ENCODE data around the gene SPESP1. TPM values are rescaled to one million over a fixed set of nuclear protein-coding genes. Genes with fewer than 3 reads are reported as not detected.
A peak's percentile ranks its signal among the peaks of the same experiment; 100 is the strongest.

Gene SPESP1
- total and polyA plus RNA-seq, 9 of the 15 experiments (the other 6 are each of a cell fraction or from before 2014, with no cell fraction given), result not detected

GRCh38 chr15:68935400-68935937 is 5.1 kb downstream of the SPESP1 start:
- Histone ChIP-seq H3K4me2 (ENCODE audit: insufficient read depth, low read length) (no peak overlapping the region), H3K27me3 (ENCODE audit: control insufficient read depth in 2 of 2, insufficient read depth in 2 of 2, low read length in 2 of 2) (0 out of 5 replicates have a peak, but pooled peaks cover 0 to 4% of the 10 kb centered on the region in 2 experiments), H3K27ac (ENCODE audit: extremely low read depth, low read depth, low read length) (no peak overlapping the region), H4K20me1 (replicated peaks; ENCODE audit: control insufficient read depth, insufficient read depth, low read length) (no peaks in the 10 kb centered on the region), H3K9me1 (ENCODE audit: control insufficient read depth, insufficient read depth, low read length) (no peaks in the 10 kb centered on the region), H3K36me3 (ENCODE audit: control insufficient read depth, insufficient read depth, low read length) (no peaks in the 10 kb centered on the region), H3K4me3 (no peak overlapping the region), H3K9me3 (replicated peaks; ENCODE audit: control insufficient read depth, insufficient read depth, low read depth, low read length) (no peaks in the 10 kb centered on the region), H3K4me1 (replicated peaks in 1 of 2; ENCODE audit: control insufficient read depth in 2 of 2, insufficient read depth in 2 of 2, low read length in 2 of 2) (peaks cover 0 to 4% of the 10 kb centered on the region in 2 experiments; a peak in 1 of 5 replicates), H2AFZ (ENCODE audit: low read depth, low read length) (no peak overlapping the region), H3K9ac (ENCODE audit: insufficient read depth in 1 of 2, low read depth in 2 of 2, low read length in 2 of 2) (no peak overlapping the region), H3K79me2 (ENCODE audit: control insufficient read depth, insufficient read depth, low read length) (no peaks in the 10 kb centered on the region)
- CTCF ChIA-PET (ENCODE audit: low intra/inter-chr PET ratio), result no interaction called here
- TF ChIP-seq FOXA1 (IDR thresholded peaks at IDR 0.05; ENCODE audit: borderline replicate concordance), result no peak
- TF ChIP-seq, protein P1, sequence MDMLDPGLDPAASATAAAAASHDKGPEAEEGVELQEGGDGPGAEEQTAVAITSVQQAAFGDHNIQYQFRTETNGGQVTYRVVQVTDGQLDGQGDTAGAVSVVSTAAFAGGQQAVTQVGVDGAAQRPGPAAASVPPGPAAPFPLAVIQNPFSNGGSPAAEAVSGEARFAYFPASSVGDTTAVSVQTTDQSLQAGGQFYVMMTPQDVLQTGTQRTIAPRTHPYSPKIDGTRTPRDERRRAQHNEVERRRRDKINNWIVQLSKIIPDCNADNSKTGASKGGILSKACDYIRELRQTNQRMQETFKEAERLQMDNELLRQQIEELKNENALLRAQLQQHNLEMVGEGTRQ (CRISPR knock-in tag; IDR thresholded peaks at IDR 0.05), result peak; percentile 70
- peak; percentile 86 for TF ChIP-seq ZNF316 (IDR thresholded peaks at IDR 0.05)
- peak; percentile 26; the same call in 1 of the 2 replicates for TF ChIP-seq MAFF (IDR thresholded peaks at IDR 0.05; ENCODE audit: low read length)
- TF ChIP-seq C11orf30 (IDR thresholded peaks at IDR 0.05; ENCODE audit: low read depth), result peak; percentile 72
- TF ChIP-seq CGGBP1 (CRISPR knock-in tag; IDR thresholded peaks at IDR 0.05), result no peak
- no peak for TF ChIP-seq NCOA2 (IDR thresholded peaks at IDR 0.05; ENCODE audit: partially characterized antibody in 2 of 2)
- peak; percentile 48; the same call in 1 of the 2 replicates for TF ChIP-seq MAFG (tag; conservative IDR thresholded peaks at IDR 0.05)
- TF ChIP-seq MAFK (IDR thresholded peaks at IDR 0.05; ENCODE audit: low read length), result peak; percentile 24; the same call in 1 of the 2 replicates
- no peak for TF ChIP-seq RBM14 (IDR thresholded peaks at IDR 0.05; ENCODE audit: borderline replicate concordance, insufficient read depth, low read depth, low read length)
- intact Hi-C loops (cut with micrococcal nuclease), result no loop called here
- no TSS peak for BruUV-seq (replicated peaks)
- ATAC-seq (no peak), DNase-seq (ENCODE audit: extremely low read depth in 1 of 4, low spot score in 3 of 4) (no peak), FAIRE-seq (no peak)
- POLR2A ChIA-PET, result no interaction called here
- in situ Hi-C loops (cut with MboI), result no loop called here
- 7% methylated on average over 2 of the region's 2 CpGs for WGBS (ENCODE audit: insufficient coverage, low coverage, missing lambda C conversion rate)

All from K562 (cell line).